ENCODE data around the gene MEX3D.

DNA sequence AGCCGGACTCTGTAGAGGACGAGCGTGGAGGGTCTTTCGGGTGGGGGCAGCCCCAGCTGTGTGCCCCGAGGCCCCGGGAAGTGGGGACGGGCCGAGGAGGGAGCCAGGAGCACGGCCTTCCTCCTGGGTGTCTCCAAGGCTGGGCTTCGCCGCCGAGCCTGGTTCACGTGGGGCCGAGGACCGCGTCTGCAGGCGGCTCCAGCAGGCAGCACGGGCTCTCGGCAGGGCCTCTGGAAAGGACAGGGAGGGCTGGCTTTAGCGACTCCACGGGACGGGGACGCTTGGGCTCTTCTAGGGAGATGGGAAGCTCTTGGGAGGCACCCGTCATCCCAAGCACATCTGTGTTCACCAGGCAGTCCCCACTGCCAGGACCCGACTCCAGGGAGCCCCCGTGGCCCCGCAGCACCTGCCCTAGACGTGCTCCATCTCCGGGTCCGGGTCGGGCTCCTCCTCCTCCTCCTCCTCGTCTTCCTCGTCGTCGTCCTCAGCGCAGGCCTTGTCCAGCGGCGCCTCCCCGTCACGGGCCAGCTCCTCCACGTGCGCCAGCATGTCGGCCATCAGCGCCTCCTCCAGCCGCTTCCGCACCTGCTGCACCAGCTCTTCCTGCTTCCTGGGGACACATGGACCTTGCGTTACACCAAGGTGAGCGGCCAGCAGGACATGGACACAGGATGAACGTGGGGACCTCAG, 9.9 kb upstream of the MEX3D start:
- TF ChIP-seq POLR2AphosphoS5 (IDR thresholded peaks at IDR 0.05; ENCODE audit: low read depth, low read length) (no peak), POLR2A (IDR thresholded peaks at IDR 0.05; ENCODE audit: low read depth, low read length) (no peak)
